ENCODE measurements around the gene NANOS3.

NANOS3 gene

DNA sequence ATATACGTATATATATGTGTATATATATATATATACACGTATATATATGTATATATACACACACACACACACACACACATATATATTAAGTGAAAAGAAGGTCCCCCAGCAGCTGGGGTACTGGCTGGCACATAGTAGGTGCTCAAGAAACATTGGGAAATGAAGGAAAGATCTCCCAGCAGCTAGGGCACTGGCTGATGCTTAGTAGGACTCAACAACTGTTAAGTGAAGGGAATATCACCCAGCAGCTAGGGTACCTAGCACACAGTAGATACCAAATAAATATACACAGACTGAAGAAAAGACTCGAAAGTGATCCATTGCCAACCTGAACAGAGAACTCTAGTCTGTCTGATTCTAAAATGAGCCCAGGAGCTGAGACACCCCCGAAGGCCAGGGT lies 49.1 kb downstream of the NANOS3 start:
- DNase-seq (ENCODE audit: low read depth), result no peak
- TF ChIP-seq, protein P1, sequence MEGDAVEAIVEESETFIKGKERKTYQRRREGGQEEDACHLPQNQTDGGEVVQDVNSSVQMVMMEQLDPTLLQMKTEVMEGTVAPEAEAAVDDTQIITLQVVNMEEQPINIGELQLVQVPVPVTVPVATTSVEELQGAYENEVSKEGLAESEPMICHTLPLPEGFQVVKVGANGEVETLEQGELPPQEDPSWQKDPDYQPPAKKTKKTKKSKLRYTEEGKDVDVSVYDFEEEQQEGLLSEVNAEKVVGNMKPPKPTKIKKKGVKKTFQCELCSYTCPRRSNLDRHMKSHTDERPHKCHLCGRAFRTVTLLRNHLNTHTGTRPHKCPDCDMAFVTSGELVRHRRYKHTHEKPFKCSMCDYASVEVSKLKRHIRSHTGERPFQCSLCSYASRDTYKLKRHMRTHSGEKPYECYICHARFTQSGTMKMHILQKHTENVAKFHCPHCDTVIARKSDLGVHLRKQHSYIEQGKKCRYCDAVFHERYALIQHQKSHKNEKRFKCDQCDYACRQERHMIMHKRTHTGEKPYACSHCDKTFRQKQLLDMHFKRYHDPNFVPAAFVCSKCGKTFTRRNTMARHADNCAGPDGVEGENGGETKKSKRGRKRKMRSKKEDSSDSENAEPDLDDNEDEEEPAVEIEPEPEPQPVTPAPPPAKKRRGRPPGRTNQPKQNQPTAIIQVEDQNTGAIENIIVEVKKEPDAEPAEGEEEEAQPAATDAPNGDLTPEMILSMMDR (IDR thresholded peaks at IDR 0.05; ENCODE audit: low read depth, low read length, missing control alignments), result no peak

DNA sequence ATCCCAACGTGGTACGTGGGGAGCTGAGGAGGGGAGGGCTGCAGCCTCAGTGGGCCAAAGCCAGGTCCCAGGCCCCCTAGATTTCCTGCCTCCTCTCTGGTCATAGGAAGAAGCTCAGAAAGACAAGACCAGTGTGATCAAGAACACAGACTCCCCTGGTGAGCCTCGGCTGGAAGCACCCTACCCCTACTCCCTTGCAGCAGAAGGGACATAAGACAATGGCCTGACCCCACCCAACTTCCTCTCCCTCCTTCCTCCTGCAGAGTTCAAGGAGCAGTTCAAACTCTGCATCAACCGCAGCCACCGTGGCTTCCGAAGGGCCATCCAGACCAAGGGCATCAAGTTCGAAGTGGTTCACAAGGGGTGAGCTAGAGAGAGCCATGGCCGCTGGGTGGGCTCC lies 49.8 kb downstream of the NANOS3 start:
- no peak for DNase-seq (ENCODE audit: low read depth)
- TF ChIP-seq, protein P1 (IDR thresholded peaks at IDR 0.05; ENCODE audit: low read depth, low read length, missing control alignments), result no peak
- H3K4me3 ChIP-seq (ENCODE audit: low read depth, low read length), result no peak overlapping the region

More for the DNA sequence above, 49.1 kb downstream of the NANOS3 start:
- H3K4me3 ChIP-seq (ENCODE audit: low read depth, low read length), result no peak overlapping the region

DNA sequence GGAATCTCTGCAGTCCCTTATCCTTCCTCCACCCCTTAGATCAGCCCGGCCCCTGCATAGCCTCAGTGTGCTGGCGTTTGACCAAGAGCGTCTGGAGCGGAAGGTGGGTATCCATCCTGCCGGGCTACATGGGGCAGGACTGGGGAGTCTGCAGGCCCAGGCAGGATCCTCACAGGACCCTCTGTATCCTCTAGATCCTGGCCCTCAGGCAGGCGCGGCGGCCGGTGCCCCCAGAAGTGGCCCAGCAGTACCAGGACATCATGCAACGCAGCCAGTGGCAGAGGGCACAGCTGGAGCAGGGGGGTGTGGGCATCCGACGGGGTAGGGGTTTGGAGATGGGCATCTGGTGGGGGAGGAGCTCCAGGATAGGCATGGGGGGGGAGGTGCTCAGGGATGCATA lies 52.4 kb downstream of the NANOS3 start:
- no peak for DNase-seq (ENCODE audit: low read depth)
- TF ChIP-seq, protein P1 (IDR thresholded peaks at IDR 0.05; ENCODE audit: low read depth, low read length, missing control alignments), result no peak
- H3K4me3 ChIP-seq (ENCODE audit: low read depth, low read length), result no peak overlapping the region

DNA sequence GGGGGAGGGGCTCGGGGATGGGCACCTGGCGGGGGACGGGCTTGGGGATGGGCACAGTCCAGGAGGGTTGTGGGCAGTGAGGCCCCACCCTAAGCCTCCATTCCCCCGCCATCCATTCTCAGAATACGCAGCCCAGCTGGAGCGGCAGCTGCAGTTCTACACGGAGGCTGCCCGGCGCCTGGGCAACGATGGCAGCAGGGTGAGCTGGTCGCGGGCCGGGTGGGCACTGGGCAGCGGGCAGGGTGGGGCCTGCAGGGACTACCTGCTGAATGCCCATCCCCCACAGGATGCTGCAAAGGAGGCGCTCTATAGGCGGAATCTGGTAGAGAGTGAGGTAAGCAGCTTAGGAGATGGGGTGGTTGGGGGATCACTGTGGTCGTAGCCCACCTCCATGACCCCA lies 53.0 kb downstream of the NANOS3 start:
- H3K4me3 ChIP-seq (ENCODE audit: low read depth, low read length), result no peak overlapping the region
- TF ChIP-seq, protein P1 (IDR thresholded peaks at IDR 0.05; ENCODE audit: low read depth, low read length, missing control alignments), result no peak

More for the DNA sequence above, 53.0 kb downstream of the NANOS3 start:
- no peak for DNase-seq (ENCODE audit: low read depth)

Measured in GM12864 (cell line).